OCI-LY7 (cell line): ENCODE results near the gene B9D2.

ENCODE experiments used
- CTCF ChIP-seq: fragments of 200-600 bp; sonication (generic); conservative IDR thresholded peaks from 2 replicates; pipeline ENCODE4 v1.5.1; 2014; ENCODE audit warnings: mild to moderate bottlenecking, antibody characterized with exemption, low read length, moderate library complexity, mixed read lengths
- EZH2phosphoT487 ChIP-seq: fragments of 200-600 bp; sonication (generic); IDR thresholded peaks from 2 replicates; pipeline ENCODE4 v1.6.1; 2018; ENCODE audit warnings: low read depth, borderline replicate concordance, mild to moderate bottlenecking, mixed run types, antibody characterized with exemption, low read length, moderate library complexity, mixed read lengths

DNA sequence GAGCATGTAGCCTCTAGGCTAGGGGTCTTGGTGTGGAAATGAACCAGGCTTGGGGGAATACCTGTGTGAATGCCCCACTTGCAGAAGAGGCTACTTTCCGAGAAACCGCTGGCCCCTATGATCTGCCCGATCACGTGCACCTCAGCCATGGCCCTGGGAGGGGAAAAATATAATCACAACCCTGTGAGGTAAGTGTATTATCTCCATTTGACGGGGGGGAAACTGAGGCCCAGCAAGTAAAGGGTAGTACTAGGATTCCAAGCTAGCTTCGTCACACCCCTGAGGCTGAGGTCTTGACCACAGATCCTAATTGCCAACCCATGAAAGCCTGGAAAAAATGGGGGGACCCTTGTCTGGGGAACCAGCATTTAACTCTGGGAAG, 587 bp downstream of the B9D2 start:
- TF ChIP-seq CTCF (no peak), EZH2phosphoT487 (no peak)
